Neural cell (in vitro differentiated cells): ENCODE results near the gene AP3S1.

Source experiments
- EP300 ChIP-seq: fragments of 450-650 bp; conservative IDR thresholded peaks from 2 replicates; pipeline ENCODE4 v1.6.1; 2014; ENCODE audit warnings: antibody characterized with exemption, mild to moderate bottlenecking, moderate library complexity; ENCODE audit not compliant: poor library complexity, severe bottlenecking
- EZH2 ChIP-seq: fragments of 200-600, 300-800 bp; shearing (Covaris generic), sonication (generic); IDR thresholded peaks from 2 replicates; pipeline ENCODE4 v1.6.1; 2014; ENCODE audit warnings: antibody characterized with exemption, low read length, borderline replicate concordance, mild to moderate bottlenecking; ENCODE audit not compliant: insufficient read depth, poor library complexity, severe bottlenecking
- MXI1 ChIP-seq: fragments of 450-650 bp; conservative IDR thresholded peaks from 2 replicates; pipeline ENCODE4 v1.6.1; 2014; ENCODE audit warnings: antibody characterized with exemption, mild to moderate bottlenecking; ENCODE audit not compliant: poor library complexity, severe bottlenecking
- POLR2AphosphoS5 ChIP-seq: IDR thresholded peaks from 2 replicates; pipeline ENCODE4 v1.6.1; 2012
- RAD21 ChIP-seq: fragments of 450-650 bp; conservative IDR thresholded peaks from 2 replicates; pipeline ENCODE4 v1.6.1; 2014; ENCODE audit warnings: antibody characterized with exemption, mild to moderate bottlenecking, moderate library complexity
- REST ChIP-seq: IDR thresholded peaks from 2 replicates; pipeline ENCODE4 v1.6.1; 2012; ENCODE audit warnings: borderline replicate concordance
- TF ChIP-seq, protein P1 (sequence below): fragments of 450-650 bp; IDR thresholded peaks from 2 replicates; pipeline ENCODE4 v1.5.1; 2014; ENCODE audit warnings: antibody characterized with exemption, mild to moderate bottlenecking, moderate library complexity; ENCODE audit not compliant: poor library complexity, severe bottlenecking

GRCh38 chr5:115857626-115858349 is 16.1 kb downstream of the AP3S1 start:
- TF ChIP-seq, protein P1, sequence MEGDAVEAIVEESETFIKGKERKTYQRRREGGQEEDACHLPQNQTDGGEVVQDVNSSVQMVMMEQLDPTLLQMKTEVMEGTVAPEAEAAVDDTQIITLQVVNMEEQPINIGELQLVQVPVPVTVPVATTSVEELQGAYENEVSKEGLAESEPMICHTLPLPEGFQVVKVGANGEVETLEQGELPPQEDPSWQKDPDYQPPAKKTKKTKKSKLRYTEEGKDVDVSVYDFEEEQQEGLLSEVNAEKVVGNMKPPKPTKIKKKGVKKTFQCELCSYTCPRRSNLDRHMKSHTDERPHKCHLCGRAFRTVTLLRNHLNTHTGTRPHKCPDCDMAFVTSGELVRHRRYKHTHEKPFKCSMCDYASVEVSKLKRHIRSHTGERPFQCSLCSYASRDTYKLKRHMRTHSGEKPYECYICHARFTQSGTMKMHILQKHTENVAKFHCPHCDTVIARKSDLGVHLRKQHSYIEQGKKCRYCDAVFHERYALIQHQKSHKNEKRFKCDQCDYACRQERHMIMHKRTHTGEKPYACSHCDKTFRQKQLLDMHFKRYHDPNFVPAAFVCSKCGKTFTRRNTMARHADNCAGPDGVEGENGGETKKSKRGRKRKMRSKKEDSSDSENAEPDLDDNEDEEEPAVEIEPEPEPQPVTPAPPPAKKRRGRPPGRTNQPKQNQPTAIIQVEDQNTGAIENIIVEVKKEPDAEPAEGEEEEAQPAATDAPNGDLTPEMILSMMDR = no peak
- no peak for TF ChIP-seq REST
- TF ChIP-seq POLR2AphosphoS5 = no peak
- no peak for TF ChIP-seq EZH2
- no peak for TF ChIP-seq MXI1
- TF ChIP-seq RAD21 = no peak
- TF ChIP-seq EP300 = no peak
